GM23248 (cell line): ENCODE results near the gene CUZD1.

ENCODE experiments used
- EZH2 ChIP-seq: fragments of 200-600 bp; sonication (generic); IDR thresholded peaks from 2 replicates; pipeline ENCODE4 v1.6.1; 2018; ENCODE audit warnings: antibody characterized with exemption, mild to moderate bottlenecking; ENCODE audit not compliant: insufficient read depth, poor library complexity, severe bottlenecking
- EZH2phosphoT487 ChIP-seq: fragments of 200-600 bp; sonication (generic); IDR thresholded peaks from 2 replicates; pipeline ENCODE4 v1.6.1; 2018; ENCODE audit warnings: antibody characterized with exemption, moderate library complexity, mild to moderate bottlenecking, low read depth; ENCODE audit not compliant: insufficient read depth

GRCh38 chr10:122835908-122836307 is 9.7 kb downstream of the CUZD1 start:
- no peak for TF ChIP-seq EZH2
- TF ChIP-seq EZH2phosphoT487 = no peak
